ENCODE results near the gene GPR173.

The GPR173 gene

GRCh38 chrX:53089224-53089842 lies 40.7 kb downstream of the GPR173 start:
- no peak for DNase-seq (ENCODE audit: low spot score)

- no peak for DNase-seq (ENCODE audit: low spot score)
Measured at GRCh38 chrX:53089925-53090324, 41.3 kb downstream of the GPR173 start.

GRCh38 chrX:53091354-53091753 lies 42.8 kb downstream of the GPR173 start:
- DNase-seq (ENCODE audit: low spot score), result no peak

- no peak for DNase-seq (ENCODE audit: low spot score)
Measured at GRCh38 chrX:53093177-53093655, 44.6 kb downstream of the GPR173 start.

- DNase-seq (ENCODE audit: low spot score), result peak; percentile 89
Measured at GRCh38 chrX:53093748-53094581, 45.4 kb downstream of the GPR173 start, which contains the start of gene KANTR. KANTR (plus strand) TSS chrX:53094142; CDS start chrX:53124273, 30,131 bp downstream.

GRCh38 chrX:53094582-53094905 lies 46.0 kb downstream of the GPR173 start:
- no peak for DNase-seq (ENCODE audit: low spot score)

- DNase-seq (ENCODE audit: low spot score), result no peak
Measured at GRCh38 chrX:53095796-53096195, 47.2 kb downstream of the GPR173 start.

- no peak for DNase-seq (ENCODE audit: low spot score)
Measured at GRCh38 chrX:53114864-53115549, 66.4 kb downstream of the GPR173 start.

- no peak for DNase-seq (ENCODE audit: low spot score)
Measured at GRCh38 chrX:53115550-53115874, 66.9 kb downstream of the GPR173 start.

- peak; percentile 20 for DNase-seq (ENCODE audit: low spot score)
Measured at GRCh38 chrX:53116101-53116500, 67.5 kb downstream of the GPR173 start.

GRCh38 chrX:53122013-53122412 lies 73.4 kb downstream of the GPR173 start:
- DNase-seq (ENCODE audit: low spot score), result peak; percentile 16

- DNase-seq (ENCODE audit: low spot score), result no peak
Measured at GRCh38 chrX:53125506-53125905, 76.9 kb downstream of the GPR173 start.

- no peak for DNase-seq (ENCODE audit: low spot score)
Measured at GRCh38 chrX:53126377-53126776, 77.8 kb downstream of the GPR173 start.

GRCh38 chrX:53128097-53128749 lies 79.6 kb downstream of the GPR173 start:
- DNase-seq (ENCODE audit: low spot score), result no peak
